GM12872 (cell line): Measurements from ENCODE around the gene AMIGO1.
A peak's percentile ranks its signal among the peaks of the same experiment; 100 is the strongest.

Experiments
- TF ChIP-seq, protein P1 (sequence below): IDR thresholded peaks from 3 replicates; pipeline ENCODE4 v1.5.1; 2011; ENCODE audit warnings: low read depth, mild to moderate bottlenecking, low read length, moderate library complexity; ENCODE audit not compliant: insufficient read depth

AMIGO1 gene

DNA sequence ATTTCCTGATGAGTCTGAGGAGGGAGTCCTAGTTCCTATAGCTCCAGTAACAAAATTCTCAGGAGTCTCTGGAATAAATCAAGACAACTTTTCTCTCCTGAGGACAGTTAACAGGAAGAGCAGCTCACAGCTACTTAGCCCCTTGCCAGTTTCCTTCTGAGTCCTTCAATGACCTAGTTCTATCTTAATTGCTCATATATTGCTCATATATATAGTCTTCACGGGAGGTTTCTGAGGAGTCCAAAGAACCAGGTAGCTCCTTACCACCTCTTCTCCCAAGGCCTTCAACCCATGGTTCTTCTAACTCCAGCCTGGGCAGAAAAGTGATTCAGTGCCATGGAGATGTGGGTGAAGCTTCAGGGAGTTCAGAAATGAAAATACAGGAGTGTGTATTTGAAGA is 4.6 kb downstream of the AMIGO1 start:
- TF ChIP-seq, protein P1, sequence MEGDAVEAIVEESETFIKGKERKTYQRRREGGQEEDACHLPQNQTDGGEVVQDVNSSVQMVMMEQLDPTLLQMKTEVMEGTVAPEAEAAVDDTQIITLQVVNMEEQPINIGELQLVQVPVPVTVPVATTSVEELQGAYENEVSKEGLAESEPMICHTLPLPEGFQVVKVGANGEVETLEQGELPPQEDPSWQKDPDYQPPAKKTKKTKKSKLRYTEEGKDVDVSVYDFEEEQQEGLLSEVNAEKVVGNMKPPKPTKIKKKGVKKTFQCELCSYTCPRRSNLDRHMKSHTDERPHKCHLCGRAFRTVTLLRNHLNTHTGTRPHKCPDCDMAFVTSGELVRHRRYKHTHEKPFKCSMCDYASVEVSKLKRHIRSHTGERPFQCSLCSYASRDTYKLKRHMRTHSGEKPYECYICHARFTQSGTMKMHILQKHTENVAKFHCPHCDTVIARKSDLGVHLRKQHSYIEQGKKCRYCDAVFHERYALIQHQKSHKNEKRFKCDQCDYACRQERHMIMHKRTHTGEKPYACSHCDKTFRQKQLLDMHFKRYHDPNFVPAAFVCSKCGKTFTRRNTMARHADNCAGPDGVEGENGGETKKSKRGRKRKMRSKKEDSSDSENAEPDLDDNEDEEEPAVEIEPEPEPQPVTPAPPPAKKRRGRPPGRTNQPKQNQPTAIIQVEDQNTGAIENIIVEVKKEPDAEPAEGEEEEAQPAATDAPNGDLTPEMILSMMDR = no peak

DNA sequence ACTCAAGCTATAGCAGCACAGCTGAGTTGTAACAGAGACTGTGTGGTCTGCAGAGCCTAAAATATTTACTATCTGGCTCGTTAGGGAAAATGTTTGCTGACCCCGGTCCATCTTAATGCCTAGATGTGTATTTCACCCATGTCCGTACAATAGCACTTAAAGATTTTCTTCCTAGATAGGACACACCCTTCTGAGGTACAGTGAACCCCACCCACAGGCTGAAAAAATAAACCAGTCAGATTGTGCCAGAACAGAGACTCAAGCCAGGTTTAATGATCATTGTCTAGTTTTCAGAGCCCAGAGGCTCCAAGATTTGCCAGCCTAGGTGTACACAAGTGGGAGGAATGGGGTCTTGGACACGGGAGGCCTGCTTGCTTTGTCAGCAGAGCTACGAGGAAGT is 5.6 kb downstream of the AMIGO1 start:
- TF ChIP-seq, protein P1 = no peak

DNA sequence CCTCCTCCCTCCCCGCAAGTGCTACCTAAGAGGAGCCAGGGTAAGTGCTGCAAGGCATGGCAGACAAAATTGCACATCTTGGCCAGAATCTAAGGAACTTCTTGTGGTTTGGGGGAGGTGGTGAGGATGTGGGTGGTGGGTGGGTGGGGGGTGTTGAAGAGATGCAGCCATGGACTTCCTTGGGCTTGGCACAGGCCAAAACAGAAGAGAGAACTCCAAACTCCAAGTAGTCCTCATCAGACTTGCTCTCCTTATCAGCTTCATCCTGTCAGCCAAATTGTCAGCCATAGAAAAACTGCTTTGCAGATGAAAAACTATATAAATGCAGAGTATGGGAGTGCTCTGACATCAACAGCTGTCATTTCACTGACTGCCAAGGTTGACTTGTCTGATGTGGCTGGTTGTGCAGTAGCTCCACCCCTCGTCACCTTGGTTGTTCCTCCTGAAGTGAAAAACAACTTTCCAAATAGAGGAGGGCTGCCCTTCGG is 7.1 kb downstream of the AMIGO1 start:
- TF ChIP-seq, protein P1 = no peak

DNA sequence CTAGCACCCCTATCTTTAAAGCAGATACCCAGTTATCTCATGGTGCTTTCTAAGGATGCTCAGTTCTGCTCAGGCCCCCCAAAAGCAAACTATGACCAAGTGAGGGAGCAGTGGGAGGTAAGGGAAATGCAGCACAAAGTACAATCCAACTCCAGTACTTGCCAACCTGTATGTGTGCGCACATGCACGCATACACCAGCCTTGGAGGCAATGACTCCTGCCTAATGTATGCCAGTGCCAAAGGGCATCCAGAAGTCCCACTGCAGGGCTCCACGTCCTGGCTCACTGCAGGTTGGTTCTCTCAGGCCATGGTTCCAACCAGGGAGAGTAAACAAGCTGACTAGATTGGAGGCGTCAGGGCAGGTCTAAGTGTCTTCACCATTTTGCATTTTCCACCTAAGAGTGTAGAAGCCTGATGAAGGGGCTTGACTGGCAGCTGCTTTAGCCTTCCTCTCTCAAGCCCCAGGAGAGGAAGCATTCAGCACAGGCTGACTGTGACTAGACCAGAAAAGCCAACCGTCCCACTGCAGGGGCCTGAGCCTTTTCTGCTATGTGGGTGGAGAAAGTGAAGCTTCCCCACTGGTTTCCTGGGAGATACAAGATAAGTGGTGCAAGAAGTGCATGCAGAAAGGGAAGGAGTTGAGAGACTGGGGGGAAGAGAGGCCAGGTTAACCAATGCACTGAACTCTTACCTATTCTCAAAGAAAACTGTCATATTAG is 7.7 kb downstream of the AMIGO1 start:
- TF ChIP-seq, protein P1 = no peak

DNA sequence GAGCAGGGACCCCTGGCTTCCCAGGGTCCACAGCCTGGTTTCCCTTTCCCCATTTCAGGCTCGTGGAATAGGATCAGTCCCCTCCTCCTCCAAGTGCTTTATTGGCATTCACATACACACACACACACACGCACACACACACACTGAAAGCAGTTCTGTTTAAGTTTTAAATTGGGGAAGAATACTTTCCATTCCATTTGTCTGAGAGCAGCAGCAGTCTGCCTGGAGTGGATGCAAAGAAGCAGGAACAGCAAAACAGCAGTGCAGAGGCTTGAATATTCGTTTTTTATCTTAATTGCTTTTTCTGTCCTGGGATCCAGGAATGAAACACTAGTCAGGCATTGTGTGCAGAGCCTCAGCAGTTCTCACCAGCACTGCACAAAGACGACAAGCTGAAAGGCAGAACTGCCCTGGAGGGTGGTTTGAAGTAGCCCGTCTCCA is 8.6 kb downstream of the AMIGO1 start:
- TF ChIP-seq, protein P1 = no peak

DNA sequence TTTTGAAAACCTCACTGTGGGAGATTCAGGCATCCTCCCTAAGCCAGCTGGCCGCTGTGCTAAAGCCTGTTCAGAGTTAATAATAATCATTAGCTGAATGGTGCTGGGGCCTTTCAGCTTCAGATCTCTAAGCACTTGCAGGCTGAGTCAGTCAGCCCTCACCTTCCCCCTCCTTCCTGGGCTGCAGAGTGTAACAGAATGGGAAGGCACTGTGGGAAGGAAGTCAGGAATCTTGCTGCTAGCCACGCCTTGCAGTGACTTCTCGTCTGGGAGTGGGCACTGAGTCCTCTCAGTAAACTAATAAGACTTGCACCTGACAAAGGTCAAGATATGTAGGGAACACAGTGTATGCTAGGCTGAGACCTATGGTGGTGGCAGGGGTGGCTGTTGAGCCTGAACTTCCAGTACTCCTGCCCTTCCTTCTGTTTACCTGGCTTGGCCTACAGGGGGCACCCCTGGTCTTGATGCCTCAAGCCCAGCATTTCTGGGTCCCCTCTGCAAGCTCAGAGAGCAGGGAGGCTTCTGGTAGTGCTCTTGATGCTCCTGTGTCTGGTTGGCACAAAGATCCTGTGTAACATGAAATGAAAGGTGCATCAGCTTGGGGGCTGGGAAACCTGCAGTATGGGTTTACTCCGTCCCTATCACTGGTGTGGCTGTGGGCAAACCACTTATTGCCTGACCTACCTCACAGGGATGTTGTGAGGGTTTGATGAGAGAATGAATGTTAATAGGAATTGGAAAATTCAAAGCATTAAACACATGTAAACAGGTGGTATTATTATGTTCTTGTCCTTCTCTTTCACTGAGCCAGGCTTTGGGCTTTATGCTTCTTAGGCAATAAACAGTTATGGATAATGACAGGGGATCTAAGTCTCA is 9.6 kb downstream of the AMIGO1 start:
- TF ChIP-seq, protein P1 = peak; percentile 67

DNA sequence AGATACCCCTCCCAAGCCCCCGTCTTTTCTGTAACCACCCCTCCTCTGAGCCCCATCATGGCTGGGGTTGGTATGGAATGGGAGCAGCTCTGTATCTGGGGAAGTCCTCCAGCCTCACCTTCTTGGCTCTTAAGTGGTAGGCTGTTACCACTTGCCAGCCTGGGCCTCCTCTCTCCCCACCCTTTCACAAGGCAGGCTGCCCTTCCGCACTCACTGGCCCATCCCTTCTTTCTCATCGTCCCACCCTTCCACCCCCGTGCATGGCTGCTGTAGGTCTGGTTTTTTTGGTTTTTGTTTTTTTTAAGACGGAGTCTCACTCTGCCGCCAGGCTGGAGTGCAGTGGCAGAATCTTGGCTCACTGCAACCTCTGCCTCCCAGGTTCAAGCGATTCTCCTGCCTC is 10.4 kb downstream of the AMIGO1 start:
- TF ChIP-seq, protein P1 = no peak
